OCI-LY1 (cell line): Measurements from ENCODE around the gene CXCR6.

Source experiments
- H2AFZ ChIP-seq: fragments of 200-600 bp; sonication (generic), shearing (Covaris generic); 2 replicates; pipeline ENCODE4 v1.6.0; 2014; ENCODE audit warnings: antibody characterized with exemption, mild to moderate bottlenecking, low read length
- H3F3A ChIP-seq: fragments of 200-600 bp; sonication (generic), shearing (Covaris generic); 2 replicates; pipeline ENCODE4 v1.6.0; 2014; ENCODE audit warnings: mild to moderate bottlenecking, antibody characterized with exemption, low read length, moderate library complexity; ENCODE audit not compliant: insufficient read depth
- H3K27ac ChIP-seq: fragments of 200-600 bp; sonication (generic); 2 replicates; pipeline ENCODE4 v1.5.1; 2014; ENCODE audit warnings: low read length, mixed run types, mild to moderate bottlenecking, low read depth; ENCODE audit not compliant: poor library complexity, severe bottlenecking
- H3K27me3 ChIP-seq: fragments of 200-600 bp; sonication (generic); 2 replicates; pipeline ENCODE4 v1.6.0; 2014; ENCODE audit warnings: antibody characterized with exemption, mild to moderate bottlenecking, low read length, moderate library complexity; ENCODE audit not compliant: insufficient read depth
- H3K36me3 ChIP-seq: fragments of 200-600 bp; sonication (generic); 2 replicates; pipeline ENCODE4 v1.6.1; 2014; ENCODE audit warnings: mild to moderate bottlenecking, antibody characterized with exemption, low read length, moderate library complexity, mixed read lengths; ENCODE audit not compliant: insufficient read depth
- H3K4me1 ChIP-seq: fragments of 200-600 bp; sonication (generic); 2 replicates; pipeline ENCODE4 v1.5.1; 2014; ENCODE audit warnings: mild to moderate bottlenecking, low read length, moderate library complexity; ENCODE audit not compliant: insufficient read depth, severe bottlenecking
- H3K4me2 ChIP-seq: fragments of 200-600 bp; sonication (generic), shearing (Covaris generic); 2 replicates; pipeline ENCODE4 v1.6.1; 2014; ENCODE audit warnings: low read length
- H3K4me3 ChIP-seq: fragments of 200-600 bp; sonication (generic); 2 replicates; pipeline ENCODE4 v1.5.1; 2014; ENCODE audit warnings: low read length, low read depth, mild to moderate bottlenecking, mixed read lengths; ENCODE audit not compliant: poor library complexity, severe bottlenecking
- H3K79me2 ChIP-seq: fragments of 200-600 bp; shearing (Covaris generic); 2 replicates; pipeline ENCODE4 v1.6.1; 2016; ENCODE audit warnings: mixed run types, low read length, mixed read lengths; ENCODE audit not compliant: insufficient read depth
- H3K9ac ChIP-seq: fragments of 200-600 bp; sonication (generic), shearing (Covaris generic); 2 replicates; pipeline ENCODE4 v1.6.1; 2014; ENCODE audit warnings: mild to moderate bottlenecking, low read length, mixed read lengths
- H3K9me2 ChIP-seq: fragments of 200-600 bp; sonication (generic), shearing (Covaris generic); 2 replicates; pipeline ENCODE4 v1.6.1; 2014; ENCODE audit warnings: low read depth, mild to moderate bottlenecking, low read length, mixed read lengths
- H3K9me3 ChIP-seq: fragments of 200-600 bp; shearing (Covaris generic); 2 replicates; pipeline ENCODE4 v1.6.1; 2014; ENCODE audit warnings: low read length, mixed read lengths
- H4K20me1 ChIP-seq: fragments of 200-600 bp; sonication (generic), shearing (Covaris generic); 2 replicates; pipeline ENCODE4 v1.6.0; 2016; ENCODE audit warnings: mild to moderate bottlenecking, low read length; ENCODE audit not compliant: insufficient read depth
- EZH2 ChIP-seq: fragments of 200-600 bp; sonication (generic), shearing (Covaris generic); IDR thresholded peaks from 2 replicates; pipeline ENCODE4 v1.8.0; 2017; ENCODE audit warnings: borderline replicate concordance, mixed run types, mild to moderate bottlenecking, antibody characterized with exemption, low read length, moderate library complexity, mixed read lengths
- TF ChIP-seq, protein P1 (sequence below): fragments of 200-600 bp; sonication (generic), shearing (Covaris generic); IDR thresholded peaks from 2 replicates; pipeline ENCODE4 v1.5.1; 2017; ENCODE audit warnings: mild to moderate bottlenecking, antibody characterized with exemption, low read length, moderate library complexity, mixed read lengths

CXCR6 gene

GRCh38 chr3:45909542-45909941, 33.7 kb upstream of the CXCR6 start:
- TF ChIP-seq, protein P1, sequence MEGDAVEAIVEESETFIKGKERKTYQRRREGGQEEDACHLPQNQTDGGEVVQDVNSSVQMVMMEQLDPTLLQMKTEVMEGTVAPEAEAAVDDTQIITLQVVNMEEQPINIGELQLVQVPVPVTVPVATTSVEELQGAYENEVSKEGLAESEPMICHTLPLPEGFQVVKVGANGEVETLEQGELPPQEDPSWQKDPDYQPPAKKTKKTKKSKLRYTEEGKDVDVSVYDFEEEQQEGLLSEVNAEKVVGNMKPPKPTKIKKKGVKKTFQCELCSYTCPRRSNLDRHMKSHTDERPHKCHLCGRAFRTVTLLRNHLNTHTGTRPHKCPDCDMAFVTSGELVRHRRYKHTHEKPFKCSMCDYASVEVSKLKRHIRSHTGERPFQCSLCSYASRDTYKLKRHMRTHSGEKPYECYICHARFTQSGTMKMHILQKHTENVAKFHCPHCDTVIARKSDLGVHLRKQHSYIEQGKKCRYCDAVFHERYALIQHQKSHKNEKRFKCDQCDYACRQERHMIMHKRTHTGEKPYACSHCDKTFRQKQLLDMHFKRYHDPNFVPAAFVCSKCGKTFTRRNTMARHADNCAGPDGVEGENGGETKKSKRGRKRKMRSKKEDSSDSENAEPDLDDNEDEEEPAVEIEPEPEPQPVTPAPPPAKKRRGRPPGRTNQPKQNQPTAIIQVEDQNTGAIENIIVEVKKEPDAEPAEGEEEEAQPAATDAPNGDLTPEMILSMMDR = no peak
- TF ChIP-seq EZH2 = no peak
- Histone ChIP-seq H3K27ac (no peak overlapping the region), H3K4me1 (no peaks in the 10 kb centered on the region), H3K27me3 (peaks cover 6% of the 10 kb centered on the region; the same call in 1 of the 2 replicates), H3K4me2 (no peak overlapping the region), H3K4me3 (no peak overlapping the region), H3K9ac (no peak overlapping the region), H3F3A (no peaks in the 10 kb centered on the region), H3K36me3 (no peaks in the 10 kb centered on the region), H2AFZ (no peak overlapping the region), H3K79me2 (no peaks in the 10 kb centered on the region), H4K20me1 (no peaks in the 10 kb centered on the region), H3K9me2 (no peaks in the 10 kb centered on the region), H3K9me3 (no peaks in the 10 kb centered on the region)

- H4K20me1 ChIP-seq = no peaks in the 10 kb centered on the region
- H3F3A ChIP-seq = no peaks in the 10 kb centered on the region
- no peak for TF ChIP-seq EZH2
- TF ChIP-seq, protein P1 = no peak
- no peaks in the 10 kb centered on the region for H3K79me2 ChIP-seq
- no peak overlapping the region for H3K4me2 ChIP-seq
- H3K9me2 ChIP-seq = no peaks in the 10 kb centered on the region
- no peaks in the 10 kb centered on the region for H3K4me1 ChIP-seq
- H3K9ac ChIP-seq = no peak overlapping the region
- H3K9me3 ChIP-seq = no peaks in the 10 kb centered on the region
- no peak overlapping the region for H3K4me3 ChIP-seq
- no peak overlapping the region for H3K27ac ChIP-seq
- no peaks in the 10 kb centered on the region for H3K27me3 ChIP-seq
- H2AFZ ChIP-seq = no peak overlapping the region
- H3K36me3 ChIP-seq = no peaks in the 10 kb centered on the region
Observed at GRCh38 chr3:45910892-45911291, 32.4 kb upstream of the CXCR6 start.

DNA sequence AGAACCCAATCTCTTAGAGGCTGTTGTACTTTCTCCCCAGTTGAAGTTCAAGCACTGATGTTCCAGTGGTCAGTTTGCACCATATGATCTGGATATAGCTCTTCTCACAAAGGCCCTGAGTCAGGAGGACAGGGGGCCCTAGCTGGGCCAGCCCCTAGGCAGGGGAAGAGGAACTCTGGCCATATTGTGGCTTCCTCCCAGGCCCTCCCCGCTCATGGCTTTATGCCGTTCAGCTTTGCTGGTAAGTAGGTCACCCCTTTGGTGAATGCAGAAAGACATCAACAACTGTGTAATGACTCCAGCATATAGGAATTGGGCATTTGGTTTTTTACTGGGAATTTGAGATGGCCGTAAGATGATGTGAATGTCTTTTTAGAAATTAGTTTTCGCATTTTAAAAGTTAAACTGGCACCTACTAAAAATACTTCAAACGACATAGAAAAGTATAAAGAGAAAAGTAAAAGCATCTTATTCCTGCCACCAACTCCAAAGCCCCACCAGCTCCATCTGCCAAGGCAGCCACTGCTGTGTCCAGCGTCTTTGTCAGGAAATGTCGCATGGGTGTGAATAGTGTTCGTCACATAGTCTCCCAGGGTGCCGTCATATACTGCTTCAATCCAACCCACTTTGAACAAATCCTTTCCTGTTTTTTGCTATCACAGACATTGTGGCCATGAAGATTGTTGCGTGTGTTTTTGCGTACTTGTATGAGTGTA, 31.6 kb upstream of the CXCR6 start:
- H4K20me1 ChIP-seq = no peaks in the 10 kb centered on the region
- no peak overlapping the region for H3K4me2 ChIP-seq
- H3K9me3 ChIP-seq = no peaks in the 10 kb centered on the region
- H3K36me3 ChIP-seq = no peaks in the 10 kb centered on the region
- H3K4me3 ChIP-seq = no peak overlapping the region
- no peaks in the 10 kb centered on the region for H3K79me2 ChIP-seq
- no peak overlapping the region for H3K27ac ChIP-seq
- no peaks in the 10 kb centered on the region for H3K27me3 ChIP-seq
- no peak overlapping the region for H3K9ac ChIP-seq
- H2AFZ ChIP-seq = no peak overlapping the region
- H3K9me2 ChIP-seq = no peaks in the 10 kb centered on the region
- H3F3A ChIP-seq = no peaks in the 10 kb centered on the region
- no peaks in the 10 kb centered on the region for H3K4me1 ChIP-seq
- TF ChIP-seq, protein P1 = no peak
- no peak for TF ChIP-seq EZH2
